GM10266 (cell line): ENCODE results near the gene WDR5.
"Not testable (repeated sequence)": the region's sequence is repeated elsewhere in the genome, so short reads cannot be mapped to it uniquely, and the experiment has no call there.

ENCODE experiments used
- DNase-seq: peaks from one replicate; pipeline ENCODE4 v3.0.0; 2012; ENCODE audit errors: extremely low spot score
- TF ChIP-seq, protein P1 (sequence below): IDR thresholded peaks from 2 replicates; pipeline ENCODE4 v1.5.1; 2012; ENCODE audit warnings: mild to moderate bottlenecking, low read depth; ENCODE audit not compliant: control insufficient read depth, insufficient read depth; ENCODE audit errors: missing control alignments

WDR5 gene

GRCh38 chr9:134103391-134103998, 32.4 kb upstream of the WDR5 start:
- TF ChIP-seq, protein P1, sequence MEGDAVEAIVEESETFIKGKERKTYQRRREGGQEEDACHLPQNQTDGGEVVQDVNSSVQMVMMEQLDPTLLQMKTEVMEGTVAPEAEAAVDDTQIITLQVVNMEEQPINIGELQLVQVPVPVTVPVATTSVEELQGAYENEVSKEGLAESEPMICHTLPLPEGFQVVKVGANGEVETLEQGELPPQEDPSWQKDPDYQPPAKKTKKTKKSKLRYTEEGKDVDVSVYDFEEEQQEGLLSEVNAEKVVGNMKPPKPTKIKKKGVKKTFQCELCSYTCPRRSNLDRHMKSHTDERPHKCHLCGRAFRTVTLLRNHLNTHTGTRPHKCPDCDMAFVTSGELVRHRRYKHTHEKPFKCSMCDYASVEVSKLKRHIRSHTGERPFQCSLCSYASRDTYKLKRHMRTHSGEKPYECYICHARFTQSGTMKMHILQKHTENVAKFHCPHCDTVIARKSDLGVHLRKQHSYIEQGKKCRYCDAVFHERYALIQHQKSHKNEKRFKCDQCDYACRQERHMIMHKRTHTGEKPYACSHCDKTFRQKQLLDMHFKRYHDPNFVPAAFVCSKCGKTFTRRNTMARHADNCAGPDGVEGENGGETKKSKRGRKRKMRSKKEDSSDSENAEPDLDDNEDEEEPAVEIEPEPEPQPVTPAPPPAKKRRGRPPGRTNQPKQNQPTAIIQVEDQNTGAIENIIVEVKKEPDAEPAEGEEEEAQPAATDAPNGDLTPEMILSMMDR = no peak
- DNase-seq = no peak

- no peak for DNase-seq
- TF ChIP-seq, protein P1 = no peak
Observed at GRCh38 chr9:134111064-134111463, 24.8 kb upstream of the WDR5 start.

- TF ChIP-seq, protein P1 = no peak
- DNase-seq = no peak
Observed at GRCh38 chr9:134112561-134112960, 23.3 kb upstream of the WDR5 start.

DNA sequence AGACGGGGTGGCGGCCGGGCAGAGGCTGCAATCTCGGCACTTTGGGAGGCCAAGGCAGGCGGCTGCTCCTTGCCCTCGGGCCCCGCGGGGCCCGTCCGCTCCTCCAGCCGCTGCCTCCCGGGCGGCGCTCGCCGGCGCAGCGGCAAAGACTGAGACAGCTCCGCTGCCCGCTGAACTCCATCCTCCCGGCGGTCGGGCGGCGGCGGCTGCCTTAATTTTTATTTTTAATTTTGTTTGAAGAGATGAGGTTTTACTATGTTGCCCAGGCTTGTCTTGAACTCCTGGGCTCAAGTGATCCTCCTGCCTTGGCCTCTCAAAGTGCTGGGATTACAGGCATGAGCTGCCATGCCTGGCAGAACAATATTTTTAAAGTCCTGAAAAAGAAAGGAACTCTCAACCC, 16.9 kb upstream of the WDR5 start:
- not testable (repeated sequence) for DNase-seq

- no peak for DNase-seq
- TF ChIP-seq, protein P1 = no peak
Observed at GRCh38 chr9:134123764-134124128, 12.1 kb upstream of the WDR5 start.

DNA sequence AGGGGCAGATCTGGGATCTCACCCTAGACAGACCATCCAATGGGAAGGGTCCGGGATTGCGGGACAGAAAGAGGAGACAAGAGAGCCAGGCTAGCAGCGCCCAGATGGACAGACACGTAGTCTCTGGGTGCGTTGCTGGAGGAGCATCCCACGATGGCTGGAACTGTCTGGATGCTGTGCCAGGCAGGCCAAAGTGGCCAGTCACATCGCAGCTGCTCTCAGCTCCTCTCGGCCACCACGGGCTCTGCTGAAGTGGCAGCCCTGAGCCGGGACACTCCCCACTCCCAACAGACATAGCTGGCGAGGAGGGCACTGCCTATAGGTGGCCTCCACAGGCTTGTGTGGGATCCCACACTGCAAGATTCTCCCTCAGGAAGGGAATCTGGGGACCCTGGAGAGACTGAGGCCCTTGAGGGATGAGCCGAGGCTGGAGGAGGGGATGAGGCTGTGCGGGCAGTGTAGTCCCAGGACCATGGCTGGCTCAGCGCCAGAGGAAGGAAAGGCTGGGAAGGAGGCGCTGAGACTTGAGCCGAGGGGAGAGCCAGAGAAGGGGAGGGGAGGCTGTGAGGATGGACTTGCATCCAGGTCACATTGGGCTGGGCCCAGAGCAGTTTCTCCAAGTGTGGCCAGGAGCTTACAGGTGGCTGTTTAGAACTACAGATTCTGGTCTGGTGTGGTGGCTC, 10.3 kb upstream of the WDR5 start:
- TF ChIP-seq, protein P1 = no peak
- no peak for DNase-seq

GRCh38 chr9:134126373-134126772, 9.5 kb upstream of the WDR5 start:
- TF ChIP-seq, protein P1 = no peak
- no peak for DNase-seq
